Mesendoderm (in vitro differentiated cells): ENCODE results near the gene POLR2C.

Source experiments
- DNase-seq: peaks from one replicate; pipeline ENCODE4 v3.0.0; 2013
- H2AK5ac ChIP-seq: 2 replicates; pipeline ENCODE4 v1.6.1; 2013; ENCODE audit warnings: low read length, inconsistent platforms
- H2BK120ac ChIP-seq: 2 replicates; pipeline ENCODE4 v1.6.1; 2013; ENCODE audit warnings: low read depth, mild to moderate bottlenecking, low read length, moderate library complexity, mixed read lengths
- H2BK15ac ChIP-seq: replicated peaks from 2 replicates; pipeline ENCODE4 v1.6.1; 2013; ENCODE audit warnings: low read depth, mild to moderate bottlenecking, moderate library complexity
- H2BK5ac ChIP-seq: 2 replicates; pipeline ENCODE4 v1.6.1; 2013; ENCODE audit warnings: low read length, inconsistent platforms
- H3K18ac ChIP-seq: 2 replicates; pipeline ENCODE4 v1.6.1; 2013; ENCODE audit warnings: mild to moderate bottlenecking, low read length, mixed read lengths
- H3K23ac ChIP-seq: one replicate; pipeline ENCODE4 v1.6.1; 2013; ENCODE audit warnings: low read length
- H3K27ac ChIP-seq: 2 replicates; pipeline ENCODE4 v1.5.1; 2013; ENCODE audit warnings: low read depth, mild to moderate bottlenecking, inconsistent platforms, low read length, moderate library complexity
- H3K27me3 ChIP-seq: 2 replicates; pipeline ENCODE4 v1.6.1; 2013; ENCODE audit warnings: low read length, control low read depth, mild to moderate bottlenecking, inconsistent platforms; ENCODE audit not compliant: insufficient read depth, poor library complexity
- H3K36me3 ChIP-seq: 2 replicates; pipeline ENCODE4 v1.6.1; 2013; ENCODE audit warnings: low read length, inconsistent platforms; ENCODE audit not compliant: control insufficient read depth, insufficient read depth
- H3K4ac ChIP-seq: one replicate; pipeline ENCODE4 v1.6.1; 2013; ENCODE audit warnings: low read depth, mild to moderate bottlenecking, low read length, moderate library complexity
- H3K4me1 ChIP-seq: 2 replicates; pipeline ENCODE4 v1.6.1; 2013; ENCODE audit warnings: low read depth, low read length, inconsistent platforms; ENCODE audit not compliant: control insufficient read depth
- H3K4me2 ChIP-seq: 2 replicates; pipeline ENCODE4 v1.6.1; 2013; ENCODE audit warnings: low read length
- H3K4me3 ChIP-seq: 2 replicates; pipeline ENCODE4 v1.5.1; 2013; ENCODE audit warnings: mild to moderate bottlenecking, low read length
- H3K56ac ChIP-seq: one replicate; pipeline ENCODE4 v1.6.1; 2013; ENCODE audit warnings: low read length
- H3K79me1 ChIP-seq: 2 replicates; pipeline ENCODE4 v1.6.1; 2013; ENCODE audit warnings: low read length, inconsistent platforms
- H3K79me2 ChIP-seq: 2 replicates; pipeline ENCODE4 v1.6.1; 2013; ENCODE audit warnings: mild to moderate bottlenecking, low read length; ENCODE audit not compliant: control insufficient read depth, insufficient read depth
- H3K9ac ChIP-seq: 2 replicates; pipeline ENCODE4 v1.6.1; 2013; ENCODE audit warnings: low read length, inconsistent platforms
- H4K5ac ChIP-seq: one replicate; pipeline ENCODE4 v1.6.1; 2013; ENCODE audit warnings: low read length
- H4K8ac ChIP-seq: one replicate; pipeline ENCODE4 v1.6.1; 2013; ENCODE audit warnings: low read depth, mild to moderate bottlenecking, control low read depth, low read length, moderate library complexity
- WGBS: extraction: QIAGEN DNeasy Blood & Tissue Kit; methylation state at CpG from one replicate; pipeline ENCODE4 v1.1.7; 2013; ENCODE audit warnings: low lambda C conversion rate, missing lambda C conversion rate; ENCODE audit not compliant: insufficient coverage; ENCODE audit errors: extremely low coverage; 5-methylcytosine and 5-hydroxymethylcytosine counted together

Gene POLR2C

DNA sequence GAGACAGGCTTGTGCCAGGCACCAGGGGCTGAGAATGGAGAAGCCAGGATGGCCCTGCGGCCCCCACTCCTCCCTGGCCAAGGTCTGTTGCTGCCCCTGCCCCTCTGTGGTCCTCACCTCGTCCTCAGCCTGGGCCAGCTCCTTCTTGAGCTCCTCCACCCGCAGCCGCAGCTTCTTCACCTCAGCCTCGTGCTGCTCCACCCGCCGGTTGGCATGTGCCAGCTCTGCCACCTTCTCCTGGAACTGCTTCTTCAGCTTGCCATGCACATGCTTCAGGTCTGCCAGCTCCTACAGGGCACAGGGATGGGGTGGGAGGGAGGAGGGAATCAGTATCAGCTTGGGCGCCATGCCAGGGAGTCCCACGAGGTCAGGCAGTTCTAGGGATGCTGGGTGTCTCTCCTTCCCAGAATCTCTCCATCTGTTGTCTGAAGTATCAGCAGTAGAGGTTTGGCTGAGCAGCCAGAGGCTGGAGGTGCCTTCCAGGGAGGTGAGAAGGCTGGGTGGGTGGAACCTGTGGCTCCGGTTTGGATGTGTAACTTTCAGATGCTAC, 53.8 kb downstream of the POLR2C start:
- H3K4me3 ChIP-seq, result no peak overlapping the region
- no peak overlapping the region for H2BK15ac ChIP-seq
- DNase-seq, result no peak
- no peak overlapping the region for H3K27ac ChIP-seq
- H3K79me2 ChIP-seq, result no peaks in the 10 kb centered on the region
- H2AK5ac ChIP-seq, result no peak overlapping the region
- H3K56ac ChIP-seq, result no peak overlapping the region
- no peak overlapping the region for H3K18ac ChIP-seq
- H3K9ac ChIP-seq, result no peak overlapping the region
- no peak overlapping the region for H4K5ac ChIP-seq
- no peak overlapping the region for H3K4ac ChIP-seq
- H2BK5ac ChIP-seq, result no peak overlapping the region
- no peak overlapping the region for H3K23ac ChIP-seq
- no peak overlapping the region for H3K4me2 ChIP-seq
- no peaks in the 10 kb centered on the region for H3K79me1 ChIP-seq
- no peaks in the 10 kb centered on the region for H3K27me3 ChIP-seq
- no peak overlapping the region for H2BK120ac ChIP-seq
- H3K36me3 ChIP-seq, result no peaks in the 10 kb centered on the region
- no peak overlapping the region for H4K8ac ChIP-seq
- no peaks in the 10 kb centered on the region for H3K4me1 ChIP-seq
- no CpG with 5 or more reads among the region's 10 CpGs for whole genome bisulfite sequencing

DNA sequence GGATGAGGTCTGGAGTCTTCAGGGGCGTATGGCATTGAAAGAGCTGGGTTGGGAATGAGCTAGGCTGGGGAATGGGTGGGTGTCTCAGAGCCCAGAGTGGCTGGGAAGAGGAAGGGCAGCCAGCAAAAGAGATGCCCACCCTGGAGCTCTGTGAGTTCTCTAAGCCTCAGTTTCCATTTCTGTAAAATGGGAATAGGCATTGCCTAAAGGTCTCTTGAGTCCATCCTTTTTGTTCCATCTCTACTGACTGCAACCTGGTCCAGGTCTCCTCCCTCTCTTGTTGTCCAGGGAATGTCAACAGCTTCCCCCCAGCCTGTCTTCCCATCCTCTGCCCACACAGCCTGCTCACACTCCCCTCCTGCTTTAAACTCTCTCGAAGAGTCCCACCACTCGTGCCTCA, 54.3 kb downstream of the POLR2C start:
- no CpG with 5 or more reads among the region's 3 CpGs for WGBS
- Histone ChIP-seq H4K5ac (no peak overlapping the region), H3K4ac (no peak overlapping the region), H3K79me1 (no peaks in the 10 kb centered on the region), H2AK5ac (no peak overlapping the region), H3K9ac (no peak overlapping the region), H4K8ac (no peak overlapping the region), H3K18ac (no peak overlapping the region), H3K23ac (no peak overlapping the region), H3K36me3 (no peaks in the 10 kb centered on the region), H3K56ac (no peak overlapping the region), H3K4me2 (no peak overlapping the region), H3K4me1 (no peaks in the 10 kb centered on the region), H3K27me3 (no peaks in the 10 kb centered on the region), H3K79me2 (no peaks in the 10 kb centered on the region), H2BK120ac (no peak overlapping the region), H2BK5ac (no peak overlapping the region), H2BK15ac (no peak overlapping the region), H3K4me3 (no peak overlapping the region), H3K27ac (no peak overlapping the region)
- no peak for DNase-seq

DNA sequence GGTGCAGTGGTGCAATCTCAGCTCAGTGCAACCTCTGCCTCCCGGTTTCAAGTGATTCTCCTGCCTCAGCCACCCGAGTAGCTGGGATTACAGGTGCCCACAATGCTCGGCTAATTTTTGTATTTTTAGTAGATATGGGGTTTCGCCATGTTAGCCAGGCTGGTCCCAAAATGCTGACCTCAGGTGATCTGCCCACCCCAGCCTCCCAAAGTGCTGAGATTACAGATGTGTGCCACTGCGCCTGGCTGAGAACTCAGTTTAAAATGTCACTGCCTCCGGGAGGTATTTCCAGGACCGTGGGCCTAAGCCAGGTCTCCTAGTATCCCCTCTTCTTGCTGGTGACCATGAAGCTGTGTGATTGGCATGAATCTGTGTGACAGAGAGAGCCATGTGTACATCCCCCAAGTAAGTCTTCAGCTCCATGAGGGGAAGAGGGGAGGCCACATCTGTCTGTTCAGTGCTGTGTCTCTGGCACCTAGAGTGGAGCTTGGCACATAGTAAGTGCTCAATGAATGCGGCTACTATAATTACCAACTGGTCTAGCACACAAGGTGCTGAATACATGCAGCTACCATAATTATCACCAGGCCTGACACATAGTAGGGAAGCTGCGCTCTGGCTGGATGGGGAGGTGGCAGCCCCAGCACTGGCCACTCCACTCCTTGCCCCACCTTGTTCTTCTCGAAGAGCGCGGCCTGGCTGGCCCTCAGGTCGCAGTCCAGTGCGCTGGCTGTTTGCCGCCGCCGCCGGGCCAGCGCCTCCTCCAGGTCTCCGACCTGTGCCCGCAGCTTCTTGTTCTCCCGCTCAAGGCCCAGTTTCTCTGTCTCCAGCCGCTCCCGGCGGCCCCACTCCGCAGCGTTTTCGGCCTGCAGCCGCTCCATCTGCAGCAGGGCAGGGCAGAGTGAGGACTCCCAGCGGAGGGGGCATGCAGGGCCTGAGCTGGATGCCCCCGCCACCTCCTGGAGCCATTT, 55.2 kb downstream of the POLR2C start:
- H3K4me3 ChIP-seq, result no peak overlapping the region
- no peak overlapping the region for H3K4ac ChIP-seq
- DNase-seq, result no peak
- no CpG with 5 or more reads among the region's 31 CpGs for WGBS
- H3K79me1 ChIP-seq, result no peaks in the 10 kb centered on the region
- H3K27ac ChIP-seq, result no peak overlapping the region
- H3K79me2 ChIP-seq, result no peaks in the 10 kb centered on the region
- no peak overlapping the region for H3K56ac ChIP-seq
- H4K8ac ChIP-seq, result no peak overlapping the region
- no peak overlapping the region for H3K4me2 ChIP-seq
- H2BK5ac ChIP-seq, result no peak overlapping the region
- H2BK15ac ChIP-seq, result no peak overlapping the region
- no peak overlapping the region for H3K18ac ChIP-seq
- no peak overlapping the region for H3K9ac ChIP-seq
- H3K27me3 ChIP-seq, result no peaks in the 10 kb centered on the region
- H2BK120ac ChIP-seq, result no peak overlapping the region
- no peak overlapping the region for H2AK5ac ChIP-seq
- no peak overlapping the region for H3K23ac ChIP-seq
- no peak overlapping the region for H4K5ac ChIP-seq
- H3K36me3 ChIP-seq, result no peaks in the 10 kb centered on the region
- H3K4me1 ChIP-seq, result no peaks in the 10 kb centered on the region

DNA sequence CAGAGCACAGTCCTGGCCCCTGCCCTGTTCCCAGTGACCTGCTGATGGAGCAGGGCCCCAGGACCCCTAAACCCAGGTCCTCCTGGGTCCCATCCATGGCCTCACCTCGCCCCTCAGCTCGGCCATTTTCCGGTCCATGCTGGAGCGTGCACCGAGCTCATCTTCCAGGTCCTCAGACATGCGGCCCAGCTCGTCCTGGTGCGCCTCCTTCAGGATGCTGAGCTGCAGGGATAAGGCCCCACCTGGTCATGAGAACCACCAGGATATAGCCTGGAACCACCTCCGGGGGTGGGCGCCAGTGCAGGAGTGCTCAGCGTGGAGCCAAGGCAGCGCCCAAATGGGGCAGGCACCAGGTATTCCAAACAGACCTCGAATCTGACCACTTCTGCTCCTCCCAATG, 56.0 kb downstream of the POLR2C start:
- Histone ChIP-seq H3K4me1 (no peaks in the 10 kb centered on the region), H3K27me3 (no peaks in the 10 kb centered on the region), H4K8ac (no peak overlapping the region), H2BK120ac (no peak overlapping the region), H3K23ac (no peak overlapping the region), H4K5ac (no peak overlapping the region), H3K79me1 (no peaks in the 10 kb centered on the region), H3K27ac (no peak overlapping the region), H2AK5ac (no peak overlapping the region), H3K36me3 (no peaks in the 10 kb centered on the region), H3K4me3 (no peak overlapping the region), H2BK15ac (no peak overlapping the region), H3K18ac (no peak overlapping the region), H3K56ac (no peak overlapping the region), H3K79me2 (no peaks in the 10 kb centered on the region), H3K9ac (no peak overlapping the region), H3K4me2 (no peak overlapping the region), H2BK5ac (no peak overlapping the region), H3K4ac (no peak overlapping the region)
- no peak for DNase-seq
- no CpG with 5 or more reads among the region's 13 CpGs for WGBS

DNA sequence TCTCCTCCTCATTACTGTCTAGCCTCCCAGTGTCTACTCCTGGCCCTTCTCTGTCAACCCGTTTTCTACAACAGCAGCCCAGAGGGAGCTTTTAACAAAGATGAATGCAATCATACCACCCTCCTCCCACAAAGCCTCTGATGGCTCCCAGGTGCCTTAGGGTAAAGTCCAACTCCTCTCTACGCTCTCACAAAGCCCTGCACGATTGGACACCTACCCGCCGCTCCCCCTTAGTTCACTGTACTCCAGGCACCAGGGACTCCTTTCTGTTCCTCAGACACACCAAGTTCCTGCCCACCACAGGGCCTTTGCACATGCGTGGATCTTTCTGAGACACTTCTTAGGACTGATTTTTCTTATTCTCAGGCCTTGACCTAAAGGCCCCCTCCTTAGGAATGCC, 56.4 kb downstream of the POLR2C start:
- no peak overlapping the region for H3K4ac ChIP-seq
- WGBS, result no CpG with 5 or more reads among the region's 6 CpGs
- H3K36me3 ChIP-seq, result no peaks in the 10 kb centered on the region
- H3K79me2 ChIP-seq, result no peaks in the 10 kb centered on the region
- H3K4me2 ChIP-seq, result no peak overlapping the region
- H2BK120ac ChIP-seq, result no peak overlapping the region
- no peaks in the 10 kb centered on the region for H3K79me1 ChIP-seq
- no peak overlapping the region for H2BK5ac ChIP-seq
- H3K18ac ChIP-seq, result no peak overlapping the region
- no peak overlapping the region for H3K27ac ChIP-seq
- no peak overlapping the region for H4K5ac ChIP-seq
- DNase-seq, result no peak
- H2AK5ac ChIP-seq, result no peak overlapping the region
- H3K4me1 ChIP-seq, result no peaks in the 10 kb centered on the region
- H3K23ac ChIP-seq, result no peak overlapping the region
- no peak overlapping the region for H3K9ac ChIP-seq
- H2BK15ac ChIP-seq, result no peak overlapping the region
- no peak overlapping the region for H3K56ac ChIP-seq
- no peak overlapping the region for H3K4me3 ChIP-seq
- H4K8ac ChIP-seq, result no peak overlapping the region
- no peaks in the 10 kb centered on the region for H3K27me3 ChIP-seq
